SK-N-DZ (cell line): Measurements from ENCODE around the gene SORCS3.

Experiments used
- DNase-seq: peaks from one replicate; pipeline ENCODE4 v3.0.0-alpha.2; 2015; ENCODE audit warnings: low spot score

SORCS3 gene

GRCh38 chr10:105258674-105259065, 617.6 kb downstream of the SORCS3 start:
- no peak for DNase-seq

DNA sequence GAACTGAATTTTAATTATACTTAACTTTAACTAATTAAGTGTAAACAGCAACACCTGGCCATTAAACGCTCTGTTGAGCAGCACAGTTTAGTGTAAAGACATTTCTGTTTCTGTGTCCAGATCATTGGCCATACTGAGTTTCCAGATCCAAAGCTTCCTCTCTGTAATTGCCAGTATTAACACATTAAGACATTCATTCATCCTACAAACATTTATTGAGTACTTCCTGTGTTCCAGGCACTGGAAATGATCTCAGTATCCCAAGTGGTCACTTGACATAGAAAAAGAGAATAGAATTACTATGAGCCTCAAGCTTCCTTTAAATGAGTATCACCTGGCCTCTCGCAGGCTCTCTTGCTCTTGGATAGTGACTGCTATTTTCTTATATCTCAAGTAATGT, 618.1 kb downstream of the SORCS3 start:
- DNase-seq = no peak

GRCh38 chr10:105262666-105263065, 621.6 kb downstream of the SORCS3 start:
- DNase-seq = no peak

- no peak for DNase-seq
Observed at GRCh38 chr10:105266966-105267539, 626.0 kb downstream of the SORCS3 start.

- no peak for DNase-seq
Observed at GRCh38 chr10:105268961-105269360, 627.9 kb downstream of the SORCS3 start.

DNA sequence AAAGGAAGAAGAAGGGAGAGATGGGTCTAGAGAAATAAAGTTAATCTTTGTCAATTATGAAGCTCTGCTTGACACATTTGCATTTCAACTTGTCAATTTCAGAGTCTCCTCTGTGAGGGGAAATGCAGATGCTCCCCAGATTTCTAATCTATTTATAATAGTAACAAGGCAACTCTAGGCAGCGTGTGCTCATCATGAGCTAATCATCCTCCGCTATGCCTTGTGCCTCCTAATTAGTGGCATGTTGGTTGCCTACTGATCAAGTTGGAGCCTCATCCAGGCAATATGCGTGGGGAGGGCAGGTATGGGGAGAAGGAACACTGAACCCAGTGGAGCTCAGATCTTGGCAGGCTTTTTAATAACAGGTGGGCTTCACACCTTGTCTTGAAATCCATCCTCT, 628.6 kb downstream of the SORCS3 start:
- DNase-seq = no peak

GRCh38 chr10:105274556-105275070, 633.5 kb downstream of the SORCS3 start:
- no peak for DNase-seq

DNA sequence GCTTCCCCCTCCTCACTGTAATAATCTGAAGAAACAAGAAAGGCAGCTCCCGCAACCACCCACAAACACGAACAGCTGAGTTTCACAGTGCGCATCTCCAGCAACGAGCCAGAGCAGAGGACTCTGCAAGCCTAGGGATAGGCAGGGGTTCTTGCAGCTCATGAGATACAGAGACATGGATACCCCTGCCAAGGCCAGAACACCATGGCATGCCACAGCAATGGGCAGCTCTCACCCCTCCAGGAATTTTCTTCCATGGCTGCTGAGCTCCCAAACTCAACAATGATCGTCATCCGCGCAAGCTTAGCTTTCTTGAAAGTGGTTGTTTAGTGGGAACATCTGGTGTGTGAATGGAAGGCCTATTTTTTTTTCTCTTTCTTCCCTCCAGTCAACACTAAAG, 637.3 kb downstream of the SORCS3 start:
- no peak for DNase-seq

GRCh38 chr10:105279101-105279500, 638.0 kb downstream of the SORCS3 start:
- DNase-seq = no peak

DNA sequence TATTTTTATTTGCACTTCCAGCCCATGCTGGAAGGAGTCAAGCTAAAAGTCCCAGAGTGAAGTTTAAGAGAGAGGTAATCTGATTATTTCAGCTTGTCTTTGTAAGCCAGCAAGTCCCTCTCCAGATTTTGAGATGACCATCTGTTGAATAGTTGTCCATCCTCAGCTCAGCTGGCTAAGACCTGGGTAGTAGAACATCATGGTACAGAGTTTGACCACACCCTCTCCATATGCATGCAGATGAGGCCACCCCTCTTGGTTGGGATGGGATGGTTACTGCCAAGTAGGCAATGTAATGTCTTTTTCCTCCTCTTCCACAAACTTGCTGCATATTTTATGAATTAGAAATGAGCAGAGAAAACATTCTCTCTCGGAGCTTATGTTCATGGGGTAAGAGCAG, 639.8 kb downstream of the SORCS3 start:
- no peak for DNase-seq

- DNase-seq = no peak
Observed at GRCh38 chr10:105284476-105285215, 643.6 kb downstream of the SORCS3 start.

- DNase-seq = no peak
Observed at GRCh38 chr10:105288026-105288425, 646.9 kb downstream of the SORCS3 start.

GRCh38 chr10:105288613-105289012, 647.5 kb downstream of the SORCS3 start:
- DNase-seq = no peak

DNA sequence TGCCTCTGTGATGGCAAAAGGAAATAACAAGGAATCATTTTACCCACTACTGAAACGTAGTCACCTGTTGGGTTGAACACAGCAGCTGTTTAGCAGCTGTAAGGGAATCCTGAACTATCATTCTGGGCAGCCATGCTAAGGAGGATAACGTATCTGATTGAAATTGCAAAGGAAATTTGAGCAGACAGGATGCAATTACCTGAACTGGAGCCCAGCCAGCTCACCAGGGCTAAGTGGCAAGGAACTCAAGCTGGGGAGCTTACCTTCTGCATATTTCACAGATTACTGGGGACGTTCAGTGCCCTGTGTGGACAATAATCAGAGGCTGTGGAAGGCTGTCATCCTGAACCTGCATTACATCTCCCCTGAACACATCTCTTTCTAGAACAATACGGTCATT, 650.5 kb downstream of the SORCS3 start:
- no peak for DNase-seq

DNA sequence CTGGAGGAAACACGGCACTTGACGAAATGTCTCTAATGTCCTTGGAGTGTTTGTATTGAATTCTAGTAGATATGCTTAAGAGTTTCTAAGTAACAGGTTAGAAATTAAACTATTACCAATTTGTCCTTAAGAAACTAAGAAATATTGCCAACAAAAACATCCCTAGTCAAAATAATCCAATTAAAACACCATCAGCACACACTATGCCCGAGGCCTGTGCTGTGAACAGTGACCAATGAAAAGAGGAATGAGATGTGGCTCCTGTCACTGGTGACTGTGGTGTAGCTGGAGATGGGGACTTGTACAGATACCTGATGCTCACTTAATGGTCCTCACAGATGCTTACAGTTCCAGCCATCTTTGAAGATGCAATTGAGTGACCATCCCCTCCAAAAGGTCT, 651.1 kb downstream of the SORCS3 start:
- DNase-seq = no peak
